ENCODE results near the gene OR8D4. TPM values are rescaled to one million over a fixed set of nuclear protein-coding genes. Genes with fewer than 3 reads are reported as not detected.

OR8D4 gene
- polyA plus RNA-seq, 3 donors from 2014 or later, result not detected

DNA sequence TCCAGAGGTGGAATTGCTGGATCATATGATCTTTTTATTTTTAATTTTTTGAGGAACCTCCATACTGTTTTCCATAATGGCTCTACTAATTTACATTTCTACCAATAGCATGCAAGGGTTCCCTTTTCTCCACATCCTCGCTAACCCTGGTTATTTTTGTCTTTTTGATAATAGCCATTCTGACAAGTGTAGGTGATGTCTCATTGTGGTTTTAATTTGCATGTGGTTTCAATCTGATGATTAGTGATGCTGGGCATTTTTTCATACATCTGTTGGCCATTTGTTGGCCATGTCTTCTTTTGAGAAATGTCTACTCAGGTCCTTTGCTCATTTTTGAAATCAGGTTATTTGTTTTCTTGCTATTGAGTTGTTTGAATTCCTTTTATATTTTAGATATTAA is 22.1 kb downstream of the OR8D4 start:
- peaks cover 0 to 2% (median 0%) of the 10 kb centered on the region in 3 donors for H3K27me3 Mint-ChIP-seq (ENCODE audit: low read depth in 3 of 3)
- no peak overlapping the region for H3K27ac Mint-ChIP-seq
- no peak for DNase-seq
- H3K4me3 Mint-ChIP-seq, result no peak overlapping the region
- no peaks in the 10 kb centered on the region for H3K4me1 Mint-ChIP-seq
- H3K9me3 Mint-ChIP-seq, result peaks cover 0 to 9% (median 4%) of the 10 kb centered on the region in 6 donors
- no peaks in the 10 kb centered on the region for H3K36me3 Mint-ChIP-seq

GRCh38 chr11:123939317-123939716 is 37.4 kb downstream of the OR8D4 start, which contains the start of gene OR4D5:
Gene OR4D5, plus strand, starts transcription at chr11:123939617. Its CDS starts 0 bp downstream, at chr11:123939617.
- H3K27ac Mint-ChIP-seq, result no peak within 1 kb of the TSS
- H3K27me3 Mint-ChIP-seq (ENCODE audit: low read depth in 3 of 3), result peaks cover 0 to 2% (median 0%) of the 10 kb centered on the region in 3 donors
- no peak within 1 kb of the TSS for H3K4me3 Mint-ChIP-seq
- H3K9me3 Mint-ChIP-seq, result peaks cover 0 to 6% (median 0%) of the 10 kb centered on the region in 6 donors
- H3K36me3 Mint-ChIP-seq, result no peaks in the 10 kb centered on the region
- no peak for DNase-seq
- H3K4me1 Mint-ChIP-seq, result no peaks in the 10 kb centered on the region

DNA sequence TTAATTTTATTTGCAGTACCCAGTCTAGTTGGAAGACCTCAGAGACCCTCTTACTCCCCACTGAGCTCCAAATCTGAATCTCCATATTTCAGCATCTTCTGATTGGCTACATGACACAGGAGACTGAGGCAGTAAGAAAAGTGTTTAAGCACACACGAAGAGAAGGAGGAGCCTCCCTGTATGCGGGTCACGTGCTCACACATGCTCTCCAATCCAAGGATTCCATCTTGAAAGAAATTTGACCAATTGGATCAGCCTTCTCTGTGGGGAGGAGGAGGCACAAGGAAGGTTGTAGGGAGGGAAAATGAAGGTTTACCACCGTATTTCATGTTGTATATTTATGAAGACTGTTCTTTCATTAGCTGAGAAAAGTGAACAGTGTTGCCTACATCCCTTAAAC is 40.4 kb downstream of the OR8D4 start:
- peaks cover 0 to under 1% (median 0%) of the 10 kb centered on the region in 3 donors for H3K27me3 Mint-ChIP-seq (ENCODE audit: low read depth in 3 of 3)
- DNase-seq, result no peak
- H3K27ac Mint-ChIP-seq, result no peak overlapping the region
- H3K4me1 Mint-ChIP-seq, result no peaks in the 10 kb centered on the region
- H3K36me3 Mint-ChIP-seq, result no peaks in the 10 kb centered on the region
- peaks cover 0 to 6% (median 0%) of the 10 kb centered on the region in 6 donors for H3K9me3 Mint-ChIP-seq
- H3K4me3 Mint-ChIP-seq, result no peak overlapping the region

- Mint-ChIP-seq H3K9me3 (peaks cover 0 to 6% (median 0%) of the 10 kb centered on the region in 6 donors), H3K4me1 (no peaks in the 10 kb centered on the region), H3K27me3 (ENCODE audit: low read depth in 3 of 3) (peaks cover 0 to 2% (median 0%) of the 10 kb centered on the region in 3 donors), H3K4me3 (no peak within 1 kb of the TSS), H3K27ac (no peak within 1 kb of the TSS), H3K36me3 (no peaks in the 10 kb centered on the region)
- DNase-seq, result no peak
These were observed 41.8 kb downstream of the OR8D4 start, which contains the start of gene OR6T1 for GRCh38 chr11:123943738-123944137. Gene OR6T1, minus strand, starts transcription at chr11:123943838. Its CDS starts 0 bp downstream, at chr11:123943838.

DNA sequence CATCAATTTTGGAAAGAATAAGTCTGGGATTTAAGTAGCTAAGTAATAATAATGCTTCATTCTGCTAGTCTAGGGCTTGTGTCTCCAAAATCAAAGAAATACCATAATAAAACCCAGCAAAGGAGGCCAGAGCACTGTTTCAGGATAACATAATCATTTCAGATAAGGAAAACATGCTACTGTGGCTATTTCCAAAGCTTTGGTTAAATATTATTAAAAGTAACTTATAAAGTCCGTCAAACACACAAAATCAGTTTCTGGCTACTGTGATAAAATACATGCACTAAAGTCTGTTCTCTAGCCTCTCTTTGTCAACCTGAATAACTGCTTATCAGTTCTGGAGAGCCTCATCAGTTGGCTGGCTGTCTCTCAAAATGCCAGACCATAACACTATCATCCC is 43.2 kb downstream of the OR8D4 start:
- H3K27me3 Mint-ChIP-seq (ENCODE audit: low read depth in 3 of 3), result peaks cover 0 to 2% (median 0%) of the 10 kb centered on the region in 3 donors
- DNase-seq, result no peak
- H3K4me1 Mint-ChIP-seq, result no peaks in the 10 kb centered on the region
- no peak overlapping the region for H3K27ac Mint-ChIP-seq
- H3K9me3 Mint-ChIP-seq, result peaks cover 0 to 3% (median 0%) of the 10 kb centered on the region in 6 donors
- H3K36me3 Mint-ChIP-seq, result no peaks in the 10 kb centered on the region
- no peak overlapping the region for H3K4me3 Mint-ChIP-seq

- H3K4me1 Mint-ChIP-seq, result no peaks in the 10 kb centered on the region
- H3K36me3 Mint-ChIP-seq, result no peaks in the 10 kb centered on the region
- no peak overlapping the region for H3K4me3 Mint-ChIP-seq
- no peak for DNase-seq
- H3K27ac Mint-ChIP-seq, result no peak overlapping the region
- peaks cover 2 to 5% (median 4%) of the 10 kb centered on the region in 3 donors for H3K27me3 Mint-ChIP-seq (ENCODE audit: low read depth in 3 of 3)
- H3K9me3 Mint-ChIP-seq, result peaks cover 0 to 14% (median 6%) of the 10 kb centered on the region in 6 donors
These were observed 54.8 kb downstream of the OR8D4 start for GRCh38 chr11:123956752-123957151.

Other genes with a start within 250 kb of the OR8D4 start
- not detected for gene SCN3B, start 247.5 kb upstream of the OR8D4 start, polyA plus RNA-seq
- gene ZNF202, start 160.5 kb upstream of the OR8D4 start, polyA plus RNA-seq, result 1 to 10 TPM in 2 of 3 donors, not detected in 1; 3.2 to 7.1 TPM
- gene OR6X1, start 147.6 kb upstream of the OR8D4 start, polyA plus RNA-seq, result not detected
- not detected for gene OR6M1, start 95.8 kb upstream of the OR8D4 start, polyA plus RNA-seq
- gene TMEM225, start 16.5 kb upstream of the OR8D4 start, polyA plus RNA-seq, result not detected
- not detected for gene OR4D5, start 37.5 kb downstream of the OR8D4 start, polyA plus RNA-seq
- gene OR6T1, start 41.7 kb downstream of the OR8D4 start, polyA plus RNA-seq, result not detected
- not detected for gene OR10S1, start 75.6 kb downstream of the OR8D4 start, polyA plus RNA-seq
- gene OR10G6, start 93.0 kb downstream of the OR8D4 start, polyA plus RNA-seq, result not detected
- not detected for gene OR10G4, start 110.8 kb downstream of the OR8D4 start, polyA plus RNA-seq
- not detected for gene OR10G9, start 120.8 kb downstream of the OR8D4 start, polyA plus RNA-seq
- not detected for gene OR10G8, start 124.6 kb downstream of the OR8D4 start, polyA plus RNA-seq
- not detected for gene OR10G7, start 139.2 kb downstream of the OR8D4 start, polyA plus RNA-seq
- 10 to 100 TPM; 11.2 to 12.9 (median 12.8) TPM for gene VWA5A, start 213.3 kb downstream of the OR8D4 start, polyA plus RNA-seq

Data from immature natural killer cell (primary cell).